ENCODE data around the gene OPCML. TPM values are rescaled to one million over a fixed set of nuclear protein-coding genes. Genes with fewer than 3 reads are reported as not detected.

The OPCML gene
- total RNA-seq, 1 donor from 2014 or later = 1.7 TPM

GRCh38 chr11:133521502-133521901 lies 10.8 kb downstream of the OPCML start:
- Mint-ChIP-seq H3K4me3 (ENCODE audit: low read depth) (no peak overlapping the region), H3K9me3 (ENCODE audit: low read depth) (no peaks in the 10 kb centered on the region), H3K4me1 (ENCODE audit: low read depth) (peaks cover 11% of the 10 kb centered on the region), H3K27ac (no peak overlapping the region), H3K36me3 (ENCODE audit: insufficient read depth) (no peaks in the 10 kb centered on the region), H3K27me3 (peaks cover 5% of the 10 kb centered on the region)
- DNase-seq (ENCODE audit: low spot score, unreplicated experiment) = no peak
- no peak for TF ChIP-seq CTCF (IDR thresholded peaks at IDR 0.05; ENCODE audit: unreplicated experiment)

- no peak overlapping the region for H3K27ac Mint-ChIP-seq
- DNase-seq (ENCODE audit: low spot score, unreplicated experiment) = no peak
- H3K4me3 Mint-ChIP-seq (ENCODE audit: low read depth) = no peak overlapping the region
- H3K4me1 Mint-ChIP-seq (ENCODE audit: low read depth) = peaks cover 11% of the 10 kb centered on the region
- TF ChIP-seq CTCF (IDR thresholded peaks at IDR 0.05; ENCODE audit: unreplicated experiment) = no peak
- no peaks in the 10 kb centered on the region for H3K27me3 Mint-ChIP-seq
- H3K36me3 Mint-ChIP-seq (ENCODE audit: insufficient read depth) = no peaks in the 10 kb centered on the region
- no peaks in the 10 kb centered on the region for H3K9me3 Mint-ChIP-seq (ENCODE audit: low read depth)
Observed at GRCh38 chr11:133520707-133521106, 11.6 kb downstream of the OPCML start.

- no peak for TF ChIP-seq CTCF (IDR thresholded peaks at IDR 0.05; ENCODE audit: unreplicated experiment)
- DNase-seq (ENCODE audit: low spot score, unreplicated experiment) = no peak
- no peaks in the 10 kb centered on the region for H3K9me3 Mint-ChIP-seq (ENCODE audit: low read depth)
Observed at GRCh38 chr11:133519560-133519959, 12.7 kb downstream of the OPCML start.

GRCh38 chr11:133518702-133519264 lies 13.5 kb downstream of the OPCML start:
- no peak for DNase-seq (ENCODE audit: low spot score, unreplicated experiment)
- Mint-ChIP-seq H3K27ac (no peak overlapping the region), H3K36me3 (ENCODE audit: insufficient read depth) (no peaks in the 10 kb centered on the region), H3K27me3 (peaks cover 4% of the 10 kb centered on the region), H3K4me3 (ENCODE audit: low read depth) (no peak overlapping the region), H3K4me1 (ENCODE audit: low read depth) (peaks cover 7% of the 10 kb centered on the region), H3K9me3 (ENCODE audit: low read depth) (no peaks in the 10 kb centered on the region)
- no peak for TF ChIP-seq CTCF (IDR thresholded peaks at IDR 0.05; ENCODE audit: unreplicated experiment)

More at GRCh38 chr11:133519560-133519959, 12.7 kb downstream of the OPCML start:
- Mint-ChIP-seq H3K27me3 (peaks cover 4% of the 10 kb centered on the region), H3K4me1 (ENCODE audit: low read depth) (peaks cover 11% of the 10 kb centered on the region), H3K27ac (no peak overlapping the region), H3K4me3 (ENCODE audit: low read depth) (no peak overlapping the region), H3K36me3 (ENCODE audit: insufficient read depth) (no peaks in the 10 kb centered on the region)

GRCh38 chr11:133516845-133517244 lies 15.5 kb downstream of the OPCML start:
- no peak for TF ChIP-seq CTCF (IDR thresholded peaks at IDR 0.05; ENCODE audit: unreplicated experiment)
- Mint-ChIP-seq H3K27me3 (peaks cover 11% of the 10 kb centered on the region), H3K4me3 (ENCODE audit: low read depth) (no peak overlapping the region), H3K36me3 (ENCODE audit: insufficient read depth) (no peaks in the 10 kb centered on the region), H3K4me1 (ENCODE audit: low read depth) (peaks cover 7% of the 10 kb centered on the region), H3K9me3 (ENCODE audit: low read depth) (no peaks in the 10 kb centered on the region), H3K27ac (no peak overlapping the region)
- DNase-seq (ENCODE audit: low spot score, unreplicated experiment) = no peak
